B cell (primary cell): ENCODE measurements around the gene CALD1.

Experiments used
- EZH2 ChIP-seq: IDR thresholded peaks from 2 replicates; pipeline ENCODE4 v1.6.1; 2012; ENCODE audit warnings: borderline replicate concordance, low read depth, mild to moderate bottlenecking, moderate library complexity, low read length; ENCODE audit not compliant: insufficient read depth, poor library complexity, severe bottlenecking
- TF ChIP-seq, protein P1 (sequence below): fragments of 200-600 bp; IDR thresholded peaks from one replicate; pipeline ENCODE4 v1.8.0; 2022; ENCODE audit warnings: antibody characterized with exemption, mild to moderate bottlenecking

DNA sequence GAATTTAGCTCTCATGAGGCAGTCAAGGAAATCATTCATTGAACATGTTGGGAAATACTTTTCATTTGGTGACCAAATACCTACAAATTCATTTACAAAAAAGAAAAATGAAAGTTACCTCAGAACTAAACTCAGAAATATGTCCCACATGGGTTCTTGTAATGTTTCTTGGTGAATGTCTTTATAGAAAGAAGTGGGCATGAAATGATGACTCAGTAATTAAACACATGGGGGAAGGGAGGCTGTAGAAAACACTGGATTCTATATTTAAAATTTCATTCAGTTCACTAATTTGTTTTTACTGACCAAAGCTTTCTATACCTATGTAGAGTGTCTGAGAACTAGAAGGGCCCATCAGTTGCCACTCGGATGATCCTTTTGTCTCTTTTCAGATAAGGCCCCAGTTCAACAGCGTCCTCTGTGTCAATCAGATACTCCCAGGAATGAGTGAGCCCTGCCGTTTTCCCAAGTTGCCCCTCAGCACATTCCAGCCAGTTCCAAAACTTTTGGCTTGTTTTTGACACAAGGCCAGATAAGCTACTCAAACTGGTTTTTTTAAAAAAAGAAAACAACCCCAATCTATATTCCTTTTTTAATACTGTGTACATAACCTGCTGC, 157.6 kb downstream of the CALD1 start:
- TF ChIP-seq, protein P1, sequence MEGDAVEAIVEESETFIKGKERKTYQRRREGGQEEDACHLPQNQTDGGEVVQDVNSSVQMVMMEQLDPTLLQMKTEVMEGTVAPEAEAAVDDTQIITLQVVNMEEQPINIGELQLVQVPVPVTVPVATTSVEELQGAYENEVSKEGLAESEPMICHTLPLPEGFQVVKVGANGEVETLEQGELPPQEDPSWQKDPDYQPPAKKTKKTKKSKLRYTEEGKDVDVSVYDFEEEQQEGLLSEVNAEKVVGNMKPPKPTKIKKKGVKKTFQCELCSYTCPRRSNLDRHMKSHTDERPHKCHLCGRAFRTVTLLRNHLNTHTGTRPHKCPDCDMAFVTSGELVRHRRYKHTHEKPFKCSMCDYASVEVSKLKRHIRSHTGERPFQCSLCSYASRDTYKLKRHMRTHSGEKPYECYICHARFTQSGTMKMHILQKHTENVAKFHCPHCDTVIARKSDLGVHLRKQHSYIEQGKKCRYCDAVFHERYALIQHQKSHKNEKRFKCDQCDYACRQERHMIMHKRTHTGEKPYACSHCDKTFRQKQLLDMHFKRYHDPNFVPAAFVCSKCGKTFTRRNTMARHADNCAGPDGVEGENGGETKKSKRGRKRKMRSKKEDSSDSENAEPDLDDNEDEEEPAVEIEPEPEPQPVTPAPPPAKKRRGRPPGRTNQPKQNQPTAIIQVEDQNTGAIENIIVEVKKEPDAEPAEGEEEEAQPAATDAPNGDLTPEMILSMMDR, result no peak
- TF ChIP-seq EZH2, result no peak
